GM19463 (cell line): ENCODE measurements around the gene NAXD.
A peak's percentile ranks its signal among the peaks of the same experiment; 100 is the strongest.

Experiments
- ATAC-seq: cut with Tn5 transposase; IDR thresholded peaks from one replicate; pipeline ENCODE4 v1.9.1; 2021; ENCODE audit warnings: mild to moderate bottlenecking, moderate library complexity; ENCODE audit not compliant: unreplicated experiment

Gene NAXD

DNA sequence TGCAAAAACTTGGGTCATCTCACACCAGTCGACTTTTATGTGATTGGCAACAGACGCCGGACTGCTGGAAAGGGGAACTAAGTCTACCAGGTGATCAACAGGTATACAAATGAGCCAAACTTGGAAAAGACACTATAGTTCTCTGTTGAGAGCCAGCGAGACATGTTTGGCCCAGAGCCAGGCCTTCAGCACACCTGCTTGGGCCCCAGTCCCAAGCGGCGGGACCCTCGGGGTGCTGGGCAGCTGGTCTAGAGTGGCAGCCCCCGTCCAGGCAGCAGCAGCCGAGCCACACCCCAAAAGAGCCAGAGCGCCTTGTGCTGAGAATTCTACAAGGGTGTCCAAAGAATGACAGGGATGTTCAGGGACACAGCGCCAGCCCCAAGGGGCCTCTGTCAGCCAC, 28.0 kb downstream of the NAXD start:
- ATAC-seq = no peak

DNA sequence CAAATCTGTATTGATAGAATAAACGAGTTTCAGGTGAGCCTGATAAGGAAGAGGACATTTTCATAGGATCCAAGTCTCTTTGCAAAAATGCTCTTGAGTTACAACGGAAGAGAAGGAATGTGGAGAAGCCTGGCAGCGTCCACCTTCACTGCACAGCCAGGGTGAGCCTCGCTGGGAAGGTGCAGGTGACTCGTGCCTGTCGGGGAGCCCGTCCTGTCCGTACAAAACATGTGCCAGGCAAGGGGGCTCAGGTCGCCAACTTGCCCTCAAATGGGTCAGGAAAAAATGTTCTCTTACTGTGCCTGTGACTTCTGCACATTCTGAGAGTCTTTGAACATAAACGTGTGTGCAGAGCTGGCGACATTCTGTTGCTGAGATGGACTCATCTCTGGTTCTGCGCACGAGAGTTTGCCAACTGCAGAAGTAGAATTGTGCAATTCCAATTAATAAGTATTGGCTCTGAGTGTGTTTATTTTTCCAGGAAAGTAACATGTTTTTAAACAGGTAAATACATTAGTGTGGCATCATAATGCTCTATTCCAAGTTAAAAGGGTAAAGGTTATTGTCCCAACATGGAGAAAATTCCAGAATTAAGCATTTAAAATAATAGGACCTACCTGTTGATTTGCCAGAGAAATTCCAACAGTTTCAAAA, 28.6 kb downstream of the NAXD start:
- no peak for ATAC-seq

DNA sequence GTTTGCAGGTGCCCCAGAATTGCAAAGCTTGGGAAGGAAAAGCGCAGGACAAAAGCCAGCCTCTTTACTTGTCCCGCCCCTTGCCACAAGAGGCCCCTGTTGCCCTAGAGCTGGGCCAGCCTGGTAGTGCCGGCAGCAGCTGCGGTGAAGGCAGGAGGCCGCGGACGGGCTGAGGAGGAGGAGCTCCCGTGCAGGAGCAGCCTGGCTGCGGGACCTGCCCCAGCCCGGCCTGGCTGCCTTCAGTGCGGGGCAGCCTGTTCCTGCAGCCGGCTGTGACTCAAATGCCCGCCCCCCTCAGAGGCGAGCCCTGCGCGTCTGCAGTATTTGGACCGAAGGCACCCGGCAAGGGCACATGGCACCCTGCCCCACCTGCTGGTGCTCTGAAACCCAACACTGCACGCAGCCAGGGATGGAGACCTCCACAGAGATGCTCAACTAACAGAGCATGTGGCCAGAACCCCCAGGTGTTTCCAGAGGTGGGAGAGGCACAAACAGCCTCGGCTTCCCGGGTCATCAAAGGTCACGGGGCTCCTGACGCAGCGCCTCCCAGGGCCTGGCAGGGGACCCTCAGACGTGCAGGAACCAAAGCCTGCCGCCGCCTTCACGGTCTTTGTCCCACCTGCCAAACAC, 29.7 kb downstream of the NAXD start:
- peak; percentile 79 for ATAC-seq

DNA sequence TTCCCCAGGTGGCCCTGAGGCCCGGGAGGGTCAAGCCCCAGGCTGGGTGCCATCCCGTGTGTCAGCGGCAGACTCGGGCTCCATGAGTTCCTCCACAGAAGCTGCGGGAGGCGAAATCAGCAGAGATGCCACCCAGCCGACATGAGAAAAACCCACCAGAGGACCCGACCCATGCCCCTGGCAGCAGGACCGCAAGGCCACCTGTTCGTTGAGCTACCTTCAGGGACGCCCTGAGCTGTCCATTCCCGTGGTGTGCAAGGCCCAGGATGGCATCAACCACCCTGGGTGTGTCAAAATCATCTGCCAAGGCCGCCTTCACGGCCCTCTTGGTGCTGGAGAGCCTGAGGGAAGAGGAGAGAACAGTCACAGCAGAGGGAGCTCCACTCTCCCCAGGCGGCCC, 30.4 kb downstream of the NAXD start:
- no peak for ATAC-seq

DNA sequence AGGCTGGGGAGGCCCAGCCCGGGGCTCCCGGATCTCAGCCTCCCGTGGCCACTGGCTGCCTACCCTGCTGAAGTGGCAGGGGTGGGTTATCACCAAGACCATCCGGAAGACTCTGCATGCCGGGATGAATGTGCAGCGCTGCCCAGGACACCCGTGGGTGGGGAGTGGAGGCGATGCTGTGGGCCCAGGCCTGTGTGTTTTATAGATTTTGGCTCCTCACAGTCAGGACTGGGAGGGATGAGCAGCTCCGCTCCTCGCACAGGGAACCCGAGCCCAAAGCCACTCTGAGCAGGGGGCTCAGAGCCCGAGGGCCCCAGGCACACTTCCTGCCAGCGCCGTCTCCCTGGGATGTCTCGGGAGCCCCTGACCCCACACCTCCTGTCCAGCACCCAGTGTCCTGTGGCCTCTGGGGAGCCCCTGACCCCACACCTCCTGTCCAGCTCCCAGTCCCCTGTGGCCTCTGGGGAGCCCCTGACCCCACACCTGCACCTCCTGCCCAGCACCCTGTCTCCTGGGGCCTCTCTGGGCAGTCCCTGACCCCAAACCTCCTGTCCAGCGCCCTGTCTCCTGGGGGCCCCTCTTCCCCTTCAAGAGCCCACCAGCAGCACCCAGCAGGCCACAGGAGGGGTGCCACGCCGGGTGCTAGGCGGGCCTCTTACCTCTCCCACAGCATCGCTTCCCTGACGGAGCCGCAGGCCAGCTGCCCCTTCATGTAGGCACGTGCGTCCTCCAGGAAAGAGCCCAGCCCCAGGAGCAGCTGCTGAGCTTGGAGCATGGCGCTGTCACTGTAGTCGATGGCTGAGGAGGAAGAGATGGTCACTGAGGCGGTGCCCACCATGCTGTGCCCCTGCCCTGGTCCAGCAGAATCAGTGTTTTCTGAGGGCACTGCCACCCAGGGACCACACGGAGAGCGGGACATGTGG, 31.4 kb downstream of the NAXD start:
- ATAC-seq = no peak

DNA sequence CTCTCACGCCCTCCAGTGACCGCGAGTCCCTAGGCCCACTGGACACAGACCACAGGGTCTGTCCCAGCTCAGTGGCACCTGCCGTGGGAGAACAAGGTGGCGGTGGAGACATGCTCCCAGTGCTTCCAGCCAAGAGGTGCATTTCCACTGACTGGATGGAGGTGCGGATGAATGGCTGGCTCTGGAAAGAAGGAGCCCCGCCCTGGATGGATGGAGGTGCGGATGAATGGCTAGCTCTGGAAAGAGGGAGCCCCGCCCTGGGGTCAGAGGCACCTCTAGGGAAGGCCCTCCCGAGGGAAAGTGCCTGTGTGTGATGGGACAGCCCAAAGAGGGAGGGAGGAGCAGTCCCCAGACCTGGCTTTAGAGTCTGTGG, 32.0 kb downstream of the NAXD start:
- ATAC-seq = no peak

GRCh38 chr13:110648146-110648819, 32.9 kb downstream of the NAXD start:
- no peak for ATAC-seq

- ATAC-seq = no peak
These were observed 33.6 kb downstream of the NAXD start for GRCh38 chr13:110648848-110649421.

GRCh38 chr13:110649551-110649950, 34.2 kb downstream of the NAXD start:
- no peak for ATAC-seq

- ATAC-seq = no peak
These were observed 35.1 kb downstream of the NAXD start for GRCh38 chr13:110650436-110650835.

DNA sequence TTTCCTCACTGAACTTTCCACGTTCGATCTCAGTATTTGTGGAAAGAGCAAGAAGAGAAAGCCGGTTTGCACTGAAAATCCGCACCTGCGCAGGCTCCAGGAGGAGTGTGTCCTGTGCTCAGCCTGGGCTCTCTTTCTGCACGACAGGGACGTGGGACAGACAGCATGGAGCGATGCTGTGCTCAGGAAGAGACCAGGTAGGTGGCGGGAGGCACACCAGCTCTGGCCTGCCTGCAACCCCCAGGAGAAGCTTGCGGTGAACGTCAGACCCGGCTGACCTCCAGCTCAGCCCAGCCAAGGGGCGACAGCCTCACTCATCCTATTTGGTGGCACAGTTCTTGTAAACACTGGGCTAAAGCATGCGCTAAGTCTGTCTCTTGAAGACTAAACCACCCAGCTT, 35.9 kb downstream of the NAXD start:
- no peak for ATAC-seq

DNA sequence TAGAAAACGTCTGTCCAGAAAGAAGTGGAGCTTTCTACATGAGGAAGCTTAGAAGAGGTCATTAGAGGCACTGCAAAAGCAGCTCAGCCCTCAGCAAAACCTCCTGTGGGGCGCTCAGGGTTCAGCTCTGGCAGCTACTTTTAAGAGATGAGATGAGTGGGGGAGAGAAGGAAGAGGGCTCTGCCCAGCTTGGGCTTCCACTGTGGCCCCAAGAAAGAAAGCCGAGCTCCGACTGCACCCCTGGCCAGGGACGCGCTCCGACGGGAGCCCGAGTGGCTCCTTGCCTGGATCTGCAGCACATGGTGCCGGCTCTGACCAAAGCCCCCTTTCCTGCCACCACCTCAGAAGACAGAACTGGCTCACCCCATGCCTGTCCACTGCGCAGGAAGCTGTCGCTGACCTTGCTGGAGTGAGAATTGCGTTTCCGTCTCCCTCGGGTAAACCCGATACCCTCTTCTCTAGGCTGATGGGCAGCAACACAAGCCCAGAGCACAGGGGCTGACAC, 36.4 kb downstream of the NAXD start:
- ATAC-seq = no peak

DNA sequence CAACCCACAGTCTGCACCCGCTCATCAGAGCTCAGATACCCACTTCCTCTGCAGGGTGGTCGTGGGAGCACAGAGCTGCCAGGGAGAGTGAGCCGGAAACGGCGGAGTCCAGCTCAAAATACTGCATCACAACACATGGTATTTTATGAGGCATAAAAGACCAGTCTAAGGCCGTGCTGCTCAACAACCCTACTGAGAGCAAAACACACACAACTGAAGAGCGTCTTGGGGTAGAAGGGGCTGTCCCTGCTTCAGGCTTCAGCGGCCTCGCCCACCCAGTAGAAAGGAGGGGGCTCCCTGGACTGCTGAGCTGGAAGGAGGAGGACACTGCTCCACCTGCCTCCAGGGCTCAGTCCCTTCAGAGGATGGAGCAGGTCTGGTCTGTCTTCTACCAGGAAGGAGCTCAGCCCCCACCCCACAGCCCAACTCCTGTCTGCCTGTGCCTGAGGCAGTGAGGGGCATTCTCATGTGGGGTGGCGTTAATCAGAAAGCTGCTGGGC, 36.9 kb downstream of the NAXD start:
- ATAC-seq = no peak

GRCh38 chr13:110652764-110653163, 37.4 kb downstream of the NAXD start:
- no peak for ATAC-seq

- ATAC-seq = no peak
These were observed 37.9 kb downstream of the NAXD start for GRCh38 chr13:110653271-110653670.

GRCh38 chr13:110653851-110654250, 38.5 kb downstream of the NAXD start:
- no peak for ATAC-seq

- ATAC-seq = no peak
These were observed 41.9 kb downstream of the NAXD start for GRCh38 chr13:110657196-110657595.

DNA sequence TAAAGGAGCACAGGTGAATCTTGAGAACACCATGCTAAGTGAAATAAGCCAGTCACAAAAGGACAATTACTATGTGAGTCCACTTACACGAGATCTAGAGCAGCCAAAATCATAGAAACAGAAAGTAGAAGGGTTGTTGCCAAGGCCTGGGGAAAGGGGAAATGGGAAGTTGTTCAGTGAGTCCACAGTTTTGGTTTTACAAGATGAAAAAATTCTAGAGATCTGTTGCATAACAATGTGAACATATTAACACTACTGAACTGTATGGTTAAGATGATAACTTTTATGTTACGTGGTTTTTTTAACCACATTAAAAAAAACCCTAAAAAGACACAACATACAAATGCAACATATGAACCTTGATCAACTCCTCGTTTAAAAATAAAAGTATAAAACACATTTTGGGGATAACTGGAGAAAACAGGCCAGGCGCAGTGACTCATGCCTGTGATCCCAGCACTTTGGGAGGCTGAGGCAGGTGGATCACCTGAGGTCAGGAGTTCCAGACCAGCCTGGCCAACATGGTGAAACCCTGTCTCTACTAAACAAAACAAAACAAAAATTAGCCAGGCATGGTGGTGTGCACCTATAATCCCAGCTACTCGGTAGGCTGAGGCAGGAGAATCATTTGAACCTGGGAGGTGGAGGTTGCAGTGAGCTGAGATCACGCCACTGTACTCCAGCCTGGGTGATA, 43.0 kb downstream of the NAXD start:
- peak; percentile 87 for ATAC-seq

DNA sequence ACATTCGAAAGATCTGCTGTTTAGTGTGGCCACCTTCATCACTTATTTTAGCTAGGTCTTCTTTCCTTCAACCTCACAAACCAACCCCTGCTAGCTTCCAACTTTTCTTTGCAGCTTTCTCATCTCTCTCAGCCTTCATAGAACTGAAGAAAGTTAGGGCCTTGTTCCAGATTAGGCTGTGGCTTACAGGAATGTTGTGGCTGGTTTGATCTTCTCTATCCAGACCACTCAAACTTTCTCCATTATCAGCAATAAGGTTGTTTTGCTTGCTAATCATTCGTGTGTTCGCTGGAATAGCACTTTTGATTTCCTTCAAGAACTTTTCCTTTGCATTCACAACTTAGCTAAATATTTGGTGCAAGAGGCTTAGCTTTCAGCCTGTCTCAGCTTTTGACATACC, 45.9 kb downstream of the NAXD start:
- ATAC-seq = no peak

DNA sequence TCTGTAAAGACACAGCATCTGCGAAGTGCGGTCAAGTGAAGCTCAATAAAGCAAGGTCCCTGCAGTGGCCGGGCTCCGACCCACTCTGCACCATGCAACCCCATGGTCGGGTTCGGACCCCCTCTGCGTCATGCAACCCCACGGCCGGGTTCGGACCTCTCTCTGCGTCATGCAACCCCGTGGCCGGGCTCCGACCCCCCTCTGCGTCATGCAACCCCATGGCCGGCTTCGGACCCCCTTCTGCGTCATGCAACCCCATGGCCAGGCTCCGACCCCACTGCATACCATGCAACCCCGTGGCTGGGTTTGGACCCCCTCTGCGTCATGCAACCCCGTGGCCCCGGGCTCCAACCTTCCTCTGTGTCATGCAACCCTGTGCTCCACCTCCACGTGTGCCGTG, 46.7 kb downstream of the NAXD start:
- no peak for ATAC-seq
